DOHH2 (cell line): ENCODE data around the gene MET.

Source experiments
- H3F3A ChIP-seq: fragments of 200-600 bp; sonication (generic), shearing (Covaris generic); 2 replicates; pipeline ENCODE4 v1.6.0; 2016; ENCODE audit warnings: antibody characterized with exemption, mild to moderate bottlenecking; ENCODE audit not compliant: control insufficient read depth, insufficient read depth
- H3K27ac ChIP-seq: fragments of 200-600 bp; sonication (generic); 2 replicates; pipeline ENCODE4 v1.5.1; 2014; ENCODE audit warnings: low read depth, mild to moderate bottlenecking, low read length, moderate library complexity
- H3K27me3 ChIP-seq: fragments of 200-600 bp; sonication (generic); 2 replicates; pipeline ENCODE4 v1.6.1; 2014; ENCODE audit warnings: mild to moderate bottlenecking, low read length, mixed read lengths; ENCODE audit not compliant: control insufficient read depth
- H3K36me3 ChIP-seq: fragments of 200-600 bp; sonication (generic); 2 replicates; pipeline ENCODE4 v1.6.1; 2014; ENCODE audit warnings: mild to moderate bottlenecking, low read length, moderate library complexity, mixed read lengths; ENCODE audit not compliant: control insufficient read depth
- H3K4me1 ChIP-seq: fragments of 200-600 bp; sonication (generic); 2 replicates; pipeline ENCODE4 v1.6.1; 2014; ENCODE audit warnings: mild to moderate bottlenecking, low read length, mixed read lengths; ENCODE audit not compliant: control insufficient read depth
- H3K4me2 ChIP-seq: fragments of 200-600 bp; sonication (generic); 2 replicates; pipeline ENCODE4 v1.6.0; 2014; ENCODE audit warnings: mild to moderate bottlenecking, low read length, moderate library complexity
- H3K4me3 ChIP-seq: fragments of 200-600 bp; sonication (generic); 2 replicates; pipeline ENCODE4 v1.5.1; 2014; ENCODE audit warnings: mild to moderate bottlenecking, low read length, mixed read lengths
- H3K79me2 ChIP-seq: fragments of 200-600 bp; sonication (generic); 2 replicates; pipeline ENCODE4 v1.6.1; 2014; ENCODE audit warnings: mild to moderate bottlenecking, low read length, mixed read lengths; ENCODE audit not compliant: control insufficient read depth
- H3K9me2 ChIP-seq: fragments of 200-600 bp; sonication (generic); replicated peaks from 2 replicates; pipeline ENCODE4 v1.6.1; 2014; ENCODE audit warnings: mild to moderate bottlenecking, low read length, mixed read lengths; ENCODE audit not compliant: control insufficient read depth
- H3K9me3 ChIP-seq: fragments of 200-600 bp; sonication (generic); 2 replicates; pipeline ENCODE4 v1.6.1; 2014; ENCODE audit warnings: antibody characterized with exemption, low read length, mixed read lengths; ENCODE audit not compliant: control insufficient read depth, insufficient read depth
- H4K20me1 ChIP-seq: fragments of 200-600 bp; sonication (generic); 2 replicates; pipeline ENCODE4 v1.6.0; 2014; ENCODE audit warnings: low read depth, mild to moderate bottlenecking, antibody characterized with exemption, low read length, moderate library complexity; ENCODE audit not compliant: control insufficient read depth, insufficient read depth
- EZH2phosphoT487 ChIP-seq: fragments of 200-600 bp; sonication (generic); IDR thresholded peaks from 2 replicates; pipeline ENCODE4 v1.6.1; 2017; ENCODE audit warnings: borderline replicate concordance, mild to moderate bottlenecking, antibody characterized with exemption, low read length, moderate library complexity, mixed read lengths
- TF ChIP-seq, protein P1 (sequence below): fragments of 200-600 bp; sonication (generic); IDR thresholded peaks from one replicate; pipeline ENCODE4 v1.5.1; 2014; ENCODE audit warnings: antibody characterized with exemption, mild to moderate bottlenecking, low read depth, low read length; ENCODE audit not compliant: poor library complexity, severe bottlenecking

Gene MET

GRCh38 chr7:116783666-116784318 is 111.8 kb downstream of the MET start:
- no peaks in the 10 kb centered on the region for H3K9me2 ChIP-seq
- H3K4me3 ChIP-seq = no peak overlapping the region
- TF ChIP-seq EZH2phosphoT487 = no peak
- TF ChIP-seq, protein P1, sequence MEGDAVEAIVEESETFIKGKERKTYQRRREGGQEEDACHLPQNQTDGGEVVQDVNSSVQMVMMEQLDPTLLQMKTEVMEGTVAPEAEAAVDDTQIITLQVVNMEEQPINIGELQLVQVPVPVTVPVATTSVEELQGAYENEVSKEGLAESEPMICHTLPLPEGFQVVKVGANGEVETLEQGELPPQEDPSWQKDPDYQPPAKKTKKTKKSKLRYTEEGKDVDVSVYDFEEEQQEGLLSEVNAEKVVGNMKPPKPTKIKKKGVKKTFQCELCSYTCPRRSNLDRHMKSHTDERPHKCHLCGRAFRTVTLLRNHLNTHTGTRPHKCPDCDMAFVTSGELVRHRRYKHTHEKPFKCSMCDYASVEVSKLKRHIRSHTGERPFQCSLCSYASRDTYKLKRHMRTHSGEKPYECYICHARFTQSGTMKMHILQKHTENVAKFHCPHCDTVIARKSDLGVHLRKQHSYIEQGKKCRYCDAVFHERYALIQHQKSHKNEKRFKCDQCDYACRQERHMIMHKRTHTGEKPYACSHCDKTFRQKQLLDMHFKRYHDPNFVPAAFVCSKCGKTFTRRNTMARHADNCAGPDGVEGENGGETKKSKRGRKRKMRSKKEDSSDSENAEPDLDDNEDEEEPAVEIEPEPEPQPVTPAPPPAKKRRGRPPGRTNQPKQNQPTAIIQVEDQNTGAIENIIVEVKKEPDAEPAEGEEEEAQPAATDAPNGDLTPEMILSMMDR = no peak
- no peaks in the 10 kb centered on the region for H3K79me2 ChIP-seq
- H3K27ac ChIP-seq = no peak overlapping the region
- no peaks in the 10 kb centered on the region for H3K36me3 ChIP-seq
- H3F3A ChIP-seq = no peaks in the 10 kb centered on the region
- no peaks in the 10 kb centered on the region for H4K20me1 ChIP-seq
- H3K4me2 ChIP-seq = no peak overlapping the region
- H3K27me3 ChIP-seq = 0 out of 2 replicates have a peak, but pooled peaks cover 4% of the 10 kb centered on the region
- no peaks in the 10 kb centered on the region for H3K9me3 ChIP-seq
- H3K4me1 ChIP-seq = no peaks in the 10 kb centered on the region

DNA sequence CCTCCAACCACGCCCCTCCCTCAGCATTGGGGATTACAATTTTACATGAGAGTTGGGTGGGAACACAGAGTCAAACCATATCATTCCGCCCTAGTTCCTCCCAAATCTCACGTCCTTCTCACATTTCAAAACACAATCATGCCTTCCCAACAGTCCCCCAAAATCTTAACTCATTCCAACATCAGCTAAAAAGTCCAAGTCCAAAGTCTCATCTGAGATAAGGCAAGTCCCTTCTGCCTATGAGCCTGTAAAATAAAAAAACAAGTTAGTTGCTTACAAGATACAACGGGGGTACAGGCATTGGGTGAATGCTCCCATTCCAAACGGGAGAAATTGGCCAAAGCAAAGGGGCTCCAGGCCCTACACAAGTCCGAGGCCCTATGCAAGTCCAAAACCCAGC is 112.7 kb downstream of the MET start:
- H3K36me3 ChIP-seq = no peaks in the 10 kb centered on the region
- no peak overlapping the region for H3K4me3 ChIP-seq
- no peak overlapping the region for H3K4me2 ChIP-seq
- H3F3A ChIP-seq = no peaks in the 10 kb centered on the region
- H3K79me2 ChIP-seq = no peaks in the 10 kb centered on the region
- H3K27me3 ChIP-seq = 0 out of 2 replicates have a peak, but pooled peaks cover 4% of the 10 kb centered on the region
- TF ChIP-seq, protein P1 = no peak
- no peak for TF ChIP-seq EZH2phosphoT487
- H3K27ac ChIP-seq = no peak overlapping the region
- no peaks in the 10 kb centered on the region for H4K20me1 ChIP-seq
- H3K4me1 ChIP-seq = no peaks in the 10 kb centered on the region
- H3K9me3 ChIP-seq = no peaks in the 10 kb centered on the region
- H3K9me2 ChIP-seq = no peaks in the 10 kb centered on the region

- H3K4me3 ChIP-seq = no peak overlapping the region
- no peaks in the 10 kb centered on the region for H3F3A ChIP-seq
- H3K27ac ChIP-seq = no peak overlapping the region
- no peaks in the 10 kb centered on the region for H3K9me2 ChIP-seq
- H3K79me2 ChIP-seq = no peaks in the 10 kb centered on the region
- H3K9me3 ChIP-seq = no peaks in the 10 kb centered on the region
- no peaks in the 10 kb centered on the region for H3K4me1 ChIP-seq
- no peaks in the 10 kb centered on the region for H3K36me3 ChIP-seq
- no peak overlapping the region for H3K4me2 ChIP-seq
- no peak for TF ChIP-seq EZH2phosphoT487
- TF ChIP-seq, protein P1 = no peak
- no peaks in the 10 kb centered on the region for H4K20me1 ChIP-seq
- 0 out of 2 replicates have a peak, but pooled peaks cover 4% of the 10 kb centered on the region for H3K27me3 ChIP-seq
These were observed 113.8 kb downstream of the MET start for GRCh38 chr7:116785843-116786242.
